ENCODE results near the gene AKNA. TPM values are rescaled to one million over a fixed set of nuclear protein-coding genes. Genes with fewer than 3 reads are reported as not detected.

Gene AKNA
- polyA plus RNA-seq, 10 donors: 8.2 to 15.5 (median 9.6) TPM

GRCh38 chr9:114397219-114397847 is 9.6 kb upstream of the AKNA start:
- no peak for DNase-seq

GRCh38 chr9:114396558-114397218 is 8.9 kb upstream of the AKNA start:
- peak; percentile 68 to 91 (median 89) for DNase-seq

DNA sequence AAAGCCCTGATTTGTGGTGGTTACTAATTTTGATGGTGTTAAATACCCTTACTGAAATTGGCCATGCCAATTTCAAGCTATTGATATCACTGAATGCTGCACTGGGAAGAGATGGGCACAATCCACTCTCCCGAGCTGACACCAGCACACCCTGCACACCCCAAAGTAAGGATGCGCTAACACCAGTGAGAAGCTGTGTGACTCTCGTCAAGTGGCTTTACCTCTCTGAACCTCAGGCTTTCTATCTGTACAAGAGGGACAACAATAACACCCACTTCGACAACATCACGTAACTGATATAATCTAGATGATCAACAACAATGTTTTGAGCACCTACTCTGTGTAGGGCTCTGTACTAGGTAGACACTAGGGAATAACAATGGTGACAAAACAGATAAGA is 8.0 kb upstream of the AKNA start:
- no peak for DNase-seq

- peak in 1 of 3 donors; percentile 50 for DNase-seq
These were observed 7.5 kb upstream of the AKNA start for GRCh38 chr9:114395334-114395617.

- peak in 1 of 3 donors; percentile 48 for DNase-seq
These were observed 6.9 kb upstream of the AKNA start for GRCh38 chr9:114394523-114395333.

DNA sequence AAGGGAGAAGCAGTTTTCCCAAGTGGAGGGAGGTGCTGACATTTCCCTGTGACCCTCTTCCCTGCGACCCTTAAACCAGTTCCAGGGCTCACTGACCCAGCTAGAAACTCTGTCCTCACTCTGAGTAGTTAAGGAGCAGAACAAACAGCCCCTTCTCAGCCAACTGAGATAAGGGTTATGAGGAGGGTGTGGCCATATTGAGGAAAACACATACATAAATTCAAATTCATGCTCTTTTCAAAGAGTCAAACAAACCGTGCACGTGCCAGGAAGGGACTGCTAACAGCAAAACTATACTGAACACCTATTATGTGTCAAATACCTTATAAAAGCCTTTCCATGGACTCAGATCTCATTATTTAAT is 4.9 kb upstream of the AKNA start:
- DNase-seq: peak in 1 of 3 donors; percentile 51

DNA sequence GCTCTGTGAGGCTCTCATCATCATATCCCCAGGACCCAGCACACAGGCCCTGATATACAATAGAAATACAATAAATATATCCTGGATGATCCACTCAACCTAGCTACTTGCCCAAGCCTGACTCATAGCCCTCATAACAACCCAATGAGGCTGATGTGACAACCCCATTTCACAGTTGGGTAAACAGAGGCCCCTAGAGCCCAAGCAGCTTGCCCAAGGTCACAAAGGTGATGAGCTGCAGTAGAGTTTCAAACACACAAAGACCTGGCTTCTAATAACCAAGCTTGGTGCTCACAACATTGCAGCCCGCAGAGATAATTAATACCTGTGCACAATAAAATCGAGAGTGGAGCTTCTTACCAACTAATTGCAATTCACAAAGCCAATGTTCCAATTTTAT is 3.2 kb upstream of the AKNA start:
- DNase-seq: no peak

DNA sequence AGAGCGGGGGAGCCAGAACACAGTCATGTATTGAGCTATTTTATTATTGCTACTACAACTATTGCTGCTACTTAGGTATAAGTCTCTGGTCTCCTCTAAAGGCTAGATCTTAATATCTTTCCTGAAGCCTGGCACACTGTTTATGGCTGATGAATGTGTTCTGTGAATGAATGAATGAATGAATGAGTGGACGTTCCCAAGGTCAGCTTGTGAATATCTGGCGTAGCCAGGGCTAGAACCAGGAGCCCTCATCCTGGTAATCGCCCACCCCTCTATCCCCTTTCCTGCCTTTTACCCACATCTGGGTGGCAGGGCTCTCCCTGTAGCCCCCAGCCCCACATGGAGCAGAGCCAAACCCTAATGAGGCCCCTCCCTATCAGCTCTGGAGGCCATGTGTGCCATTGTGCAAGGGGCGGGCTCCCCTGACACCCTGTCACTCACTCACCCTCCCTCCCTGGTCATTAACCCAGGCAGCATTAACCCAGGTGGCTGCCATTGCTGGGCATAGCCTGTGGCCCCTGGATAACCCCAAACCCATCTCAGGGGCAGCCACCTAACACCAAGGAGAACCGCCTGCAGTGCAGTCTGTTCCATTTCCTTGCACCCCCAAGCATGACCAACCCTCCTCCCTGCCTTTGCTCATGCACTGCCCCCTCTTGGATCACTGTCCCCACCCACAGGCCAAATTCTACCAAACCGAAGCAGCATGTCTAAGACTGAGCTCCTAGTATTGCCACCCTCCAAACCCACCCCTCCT is 2.0 kb upstream of the AKNA start:
- no peak for DNase-seq

- no peak for DNase-seq
These were observed 1.1 kb upstream of the AKNA start for GRCh38 chr9:114388764-114389375.

DNA sequence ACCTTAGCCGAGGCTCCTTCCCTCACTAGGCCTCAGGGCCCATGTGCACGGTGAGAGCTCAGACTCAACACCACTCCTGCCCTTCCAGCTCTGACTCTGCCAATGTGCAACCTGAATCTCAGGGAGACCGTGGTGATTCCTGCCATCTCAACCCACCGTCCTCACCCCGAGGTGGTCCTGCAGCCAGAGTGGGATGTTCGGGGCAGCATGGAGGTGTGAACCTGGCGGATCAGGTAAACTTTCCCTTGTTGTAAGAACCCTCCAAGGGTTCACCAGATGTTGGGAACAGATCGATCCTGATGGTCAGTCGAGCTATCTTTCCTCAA is 538 bp upstream of the AKNA start:
- DNase-seq: no peak

DNA sequence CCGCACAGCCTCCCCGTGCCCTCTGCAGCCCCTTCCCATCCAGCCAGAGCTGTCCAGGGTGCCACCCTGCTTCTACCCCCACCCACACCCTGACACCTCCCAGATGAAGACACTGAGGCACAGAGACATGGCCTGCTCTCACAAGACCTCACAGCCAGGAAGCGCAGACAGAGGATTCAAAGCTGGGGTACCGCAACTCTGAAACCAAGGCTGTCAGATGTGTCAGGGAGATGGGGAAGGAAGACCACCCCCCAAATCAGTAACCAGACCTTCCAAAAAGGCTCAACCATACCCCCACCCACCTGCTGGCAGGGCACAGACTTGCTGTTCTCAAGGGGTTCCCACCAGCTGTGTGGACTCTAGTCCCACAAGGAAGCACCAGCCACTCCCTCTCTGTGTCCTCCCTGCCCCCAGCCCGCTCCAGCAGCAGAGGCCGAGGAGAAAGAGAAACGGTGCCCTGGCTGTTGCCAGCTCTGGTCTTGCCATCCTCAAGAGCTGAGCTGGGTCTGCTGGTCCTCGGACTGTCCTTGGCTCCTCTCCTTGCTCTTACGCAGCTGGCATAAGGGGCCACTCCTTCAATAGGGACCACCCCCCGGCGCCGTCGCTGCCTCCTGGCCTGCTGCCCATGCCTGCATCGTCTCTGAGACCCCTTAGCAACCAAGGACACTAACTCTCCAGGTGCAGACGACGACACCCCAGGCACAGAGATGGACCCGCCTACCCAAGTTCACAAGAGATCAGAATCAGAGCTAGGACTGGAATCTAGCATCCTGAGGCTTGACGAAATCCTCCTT is 699 bp downstream of the AKNA start:
- no peak for DNase-seq

GRCh38 chr9:114386361-114386885 is 1.4 kb downstream of the AKNA start:
- no peak for DNase-seq

DNA sequence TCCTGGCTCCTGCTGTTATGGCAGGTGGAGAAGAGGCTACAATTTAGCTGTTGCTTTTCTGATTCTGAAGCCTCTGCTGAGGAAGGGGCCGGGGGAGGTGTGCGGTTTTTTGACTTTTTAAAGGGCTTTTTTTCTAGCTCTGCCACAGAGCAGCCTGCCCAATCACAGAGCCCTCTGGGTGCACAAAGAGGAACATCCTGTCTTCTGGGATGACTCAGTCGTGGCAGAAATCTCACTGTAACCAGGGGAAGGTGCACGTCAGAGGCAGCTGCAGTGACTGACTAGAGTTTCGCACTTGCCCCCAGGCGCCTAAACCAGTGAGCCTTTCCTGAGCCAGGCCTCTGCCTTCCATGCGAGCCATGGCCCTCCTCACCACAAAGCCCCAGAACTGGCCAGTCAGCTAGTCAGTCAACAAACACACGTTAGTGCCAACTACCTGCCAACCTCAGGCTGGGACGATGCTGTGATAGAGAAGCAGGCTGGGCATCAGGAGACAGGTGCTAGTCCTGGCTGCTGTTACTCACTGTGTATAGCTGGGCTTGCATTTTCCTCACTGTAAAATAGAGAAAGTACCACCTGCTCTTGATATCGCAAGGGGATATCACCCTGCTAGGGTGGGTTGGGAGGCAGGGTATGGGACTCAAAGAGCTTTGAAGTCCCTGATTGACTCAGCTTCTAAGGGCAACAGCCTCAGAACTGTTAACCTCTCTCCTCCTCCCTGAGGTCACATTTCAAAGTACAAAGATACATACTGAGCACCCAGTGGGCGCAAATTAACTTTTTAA is 2.2 kb downstream of the AKNA start:
- peak in 2 of 3 donors; percentile 48 to 70 for DNase-seq

DNA sequence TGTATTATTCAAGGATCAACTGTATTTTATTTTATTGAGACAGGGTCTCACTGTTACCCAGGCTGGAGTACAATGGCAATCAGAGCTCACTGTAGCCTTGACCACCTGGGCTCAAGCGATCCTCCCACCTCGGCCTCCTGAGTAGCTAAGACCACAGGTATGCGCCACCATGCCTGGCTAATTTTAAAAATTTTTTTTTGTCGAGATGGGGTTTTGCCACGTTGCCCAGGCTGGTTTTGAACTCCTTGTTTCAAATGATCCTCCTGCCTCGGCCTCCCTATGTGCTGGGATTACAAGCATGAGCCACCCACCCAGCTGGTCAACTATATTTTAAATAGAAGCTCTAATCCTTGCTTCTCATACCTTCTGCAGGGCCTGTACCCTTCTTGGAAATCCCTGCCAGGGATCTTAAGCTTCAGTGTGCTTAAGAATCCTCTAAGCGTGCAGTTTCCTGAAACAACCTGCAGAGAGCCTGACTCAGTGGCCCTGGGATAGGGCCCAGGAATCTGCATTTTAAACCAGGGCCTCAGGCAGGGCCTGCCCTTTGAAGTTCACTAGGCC is 2.9 kb downstream of the AKNA start:
- DNase-seq: no peak

GRCh38 chr9:114384341-114384740 is 3.4 kb downstream of the AKNA start:
- DNase-seq: no peak

GRCh38 chr9:114383521-114384231 is 4.1 kb downstream of the AKNA start:
- peak in 2 of 3 donors; percentile 66 to 75 for DNase-seq

GRCh38 chr9:114382699-114383520 is 4.9 kb downstream of the AKNA start:
- DNase-seq: no peak

DNA sequence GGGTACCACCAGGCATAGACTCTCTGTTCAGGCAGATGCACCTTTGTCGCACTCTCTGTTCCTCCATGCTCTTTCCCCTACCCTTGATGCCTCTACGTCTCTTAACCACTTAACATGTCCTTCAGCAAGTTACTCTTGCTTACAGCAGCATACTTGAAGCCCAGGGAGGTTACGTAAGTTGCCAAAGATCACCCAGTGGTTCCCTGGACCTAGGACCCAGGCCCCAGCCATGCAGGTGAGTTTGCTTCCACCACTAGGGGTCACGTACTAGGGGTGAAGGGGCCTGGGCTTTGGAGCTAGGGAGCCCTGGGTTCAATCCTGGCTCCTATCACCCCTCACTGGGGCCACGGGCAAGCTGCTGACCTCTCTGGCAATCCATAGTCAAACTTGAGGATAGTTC is 8.9 kb downstream of the AKNA start:
- DNase-seq: no peak
